ENCODE measurements around the gene TMEM185B. TPM values are rescaled to one million over a fixed set of nuclear protein-coding genes. Genes with fewer than 3 reads are reported as not detected.
A peak's percentile ranks its signal among the peaks of the same experiment; 100 is the strongest.

Gene TMEM185B
- total and polyA plus RNA-seq, 8 donors = 2.8 to 13.5 (median 8.6) TPM

- intact Hi-C loops (cut with DNase I) = no loop called here
- Histone ChIP-seq H3K4me1 (no peaks in the 10 kb centered on the region), H3K27me3 (no peaks in the 10 kb centered on the region), H3K4me3 (peak overlapping the region in 1 of 4 donors; percentile 25), H3K9me3 (no peaks in the 10 kb centered on the region), H3K36me3 (no peaks in the 10 kb centered on the region), H3K27ac (peak overlapping the region in 1 of 4 donors; percentile 45)
- ATAC-seq (peak in 1 of 4 donors; percentile 10), FAIRE-seq (no peak), DNase-seq (peak in 1 of 6 donors; percentile 11)
- WGBS, 2 donors = 86 to 94% methylated on average over 4 of the region's 4 CpGs
- TF ChIP-seq, protein P1, sequence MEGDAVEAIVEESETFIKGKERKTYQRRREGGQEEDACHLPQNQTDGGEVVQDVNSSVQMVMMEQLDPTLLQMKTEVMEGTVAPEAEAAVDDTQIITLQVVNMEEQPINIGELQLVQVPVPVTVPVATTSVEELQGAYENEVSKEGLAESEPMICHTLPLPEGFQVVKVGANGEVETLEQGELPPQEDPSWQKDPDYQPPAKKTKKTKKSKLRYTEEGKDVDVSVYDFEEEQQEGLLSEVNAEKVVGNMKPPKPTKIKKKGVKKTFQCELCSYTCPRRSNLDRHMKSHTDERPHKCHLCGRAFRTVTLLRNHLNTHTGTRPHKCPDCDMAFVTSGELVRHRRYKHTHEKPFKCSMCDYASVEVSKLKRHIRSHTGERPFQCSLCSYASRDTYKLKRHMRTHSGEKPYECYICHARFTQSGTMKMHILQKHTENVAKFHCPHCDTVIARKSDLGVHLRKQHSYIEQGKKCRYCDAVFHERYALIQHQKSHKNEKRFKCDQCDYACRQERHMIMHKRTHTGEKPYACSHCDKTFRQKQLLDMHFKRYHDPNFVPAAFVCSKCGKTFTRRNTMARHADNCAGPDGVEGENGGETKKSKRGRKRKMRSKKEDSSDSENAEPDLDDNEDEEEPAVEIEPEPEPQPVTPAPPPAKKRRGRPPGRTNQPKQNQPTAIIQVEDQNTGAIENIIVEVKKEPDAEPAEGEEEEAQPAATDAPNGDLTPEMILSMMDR (IDR thresholded peaks at IDR 0.05) = no peak
Observed at GRCh38 chr2:120231564-120231973, 8.4 kb upstream of the TMEM185B start.

GRCh38 chr2:120230515-120231471, 7.6 kb upstream of the TMEM185B start:
- WGBS, 2 donors = 67% methylated on average over 17 of the region's 17 CpGs
- H3K4me3 ChIP-seq = no peak overlapping the region
- peak in 3 of 4 donors; percentile 33 to 44 (median 44) for ATAC-seq
- intact Hi-C loops (cut with DNase I) = no loop called here
- TF ChIP-seq, protein P1 (IDR thresholded peaks at IDR 0.05) = no peak
- no peaks in the 10 kb centered on the region for H3K27me3 ChIP-seq
- no peaks in the 10 kb centered on the region for H3K9me3 ChIP-seq
- H3K4me1 ChIP-seq = no peaks in the 10 kb centered on the region
- no peak overlapping the region for H3K27ac ChIP-seq
- no peak for FAIRE-seq
- DNase-seq = peak in 1 of 6 donors; percentile 41
- H3K36me3 ChIP-seq = no peaks in the 10 kb centered on the region

DNA sequence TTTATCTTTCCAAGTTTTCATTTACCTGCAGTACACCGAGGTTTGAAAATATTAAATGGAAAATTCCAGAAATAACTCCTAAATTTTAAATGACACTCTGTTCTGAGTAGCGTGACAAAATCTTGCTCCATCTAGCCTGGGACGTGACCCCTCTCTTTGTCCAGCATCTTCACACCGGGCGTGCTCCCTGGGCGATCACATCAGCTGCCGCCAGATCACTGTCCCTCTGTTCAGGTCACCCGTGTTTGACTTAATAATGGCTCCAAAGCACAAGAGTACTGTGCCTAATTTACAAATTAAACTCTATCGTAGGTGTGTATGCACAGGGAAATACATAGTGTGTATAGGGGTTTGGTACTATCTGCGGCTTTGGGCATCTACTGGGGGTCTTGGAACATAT, 6.1 kb upstream of the TMEM185B start:
- DNase-seq = peak in 1 of 6 donors; percentile 18
- H3K27me3 ChIP-seq = no peaks in the 10 kb centered on the region
- no peak for FAIRE-seq
- no peaks in the 10 kb centered on the region for H3K36me3 ChIP-seq
- no peak overlapping the region for H3K4me3 ChIP-seq
- intact Hi-C loops (cut with DNase I) = no loop called here
- no peak for ATAC-seq
- peaks cover 0 to 2% (median 0%) of the 10 kb centered on the region in 3 donors for H3K4me1 ChIP-seq
- WGBS, 2 donors = 86 to 88% methylated on average over 10 of the region's 10 CpGs
- TF ChIP-seq, protein P1 (IDR thresholded peaks at IDR 0.05) = no peak
- H3K27ac ChIP-seq = no peak overlapping the region
- H3K9me3 ChIP-seq = no peaks in the 10 kb centered on the region

- TF ChIP-seq, protein P1 (IDR thresholded peaks at IDR 0.05) = no peak
- intact Hi-C loops (cut with DNase I) = no loop called here
Observed at GRCh38 chr2:120228503-120228902, 5.3 kb upstream of the TMEM185B start.

More at GRCh38 chr2:120228503-120228902, 5.3 kb upstream of the TMEM185B start:
- ATAC-seq = no peak
- DNase-seq = peak in 1 of 6 donors; percentile 21
- 65 to 67% methylated on average over 5 of the region's 5 CpGs for WGBS, 2 donors
- no peaks in the 10 kb centered on the region for H3K27me3 ChIP-seq
- H3K4me1 ChIP-seq = peaks cover 0 to 8% (median 6%) of the 10 kb centered on the region in 3 donors
- no peak overlapping the region for H3K27ac ChIP-seq
- no peak overlapping the region for H3K4me3 ChIP-seq
- no peaks in the 10 kb centered on the region for H3K9me3 ChIP-seq
- no peak for FAIRE-seq
- no peaks in the 10 kb centered on the region for H3K36me3 ChIP-seq
